CD4-positive, alpha-beta T cell treated with Interferon alpha-2 for 1 hour (primary cell): ENCODE data around the gene GNG13.

Source experiments
- DNase-seq, 2 donors: peaks; one replicate each; pipeline ENCODE4 v3.0.0-alpha.2; 2020 to 2022

GNG13 gene

GRCh38 chr16:813204-813915, 12.8 kb upstream of the GNG13 start:
- peak; percentile 20 to 50 for DNase-seq

- DNase-seq: no peak
Measured at GRCh38 chr16:808085-808386, 7.5 kb upstream of the GNG13 start.

GRCh38 chr16:807347-808084, 7.0 kb upstream of the GNG13 start:
- DNase-seq: peak; percentile 86 to 87

- DNase-seq: no peak
Measured at GRCh38 chr16:805474-805873, 4.9 kb upstream of the GNG13 start.

- DNase-seq: no peak
Measured at GRCh38 chr16:804193-805048, 3.9 kb upstream of the GNG13 start.

GRCh38 chr16:803754-804080, 3.2 kb upstream of the GNG13 start:
- no peak for DNase-seq

GRCh38 chr16:802914-803753, 2.6 kb upstream of the GNG13 start:
- no peak for DNase-seq

GRCh38 chr16:802461-802860, 1.9 kb upstream of the GNG13 start:
- DNase-seq: no peak

GRCh38 chr16:801584-802363, 1.2 kb upstream of the GNG13 start:
- no peak for DNase-seq

- no peak for DNase-seq
Measured at GRCh38 chr16:800834-801511, 439 bp upstream of the GNG13 start.

GRCh38 chr16:799111-799947, 1.2 kb downstream of the GNG13 start:
- DNase-seq: no peak

GRCh38 chr16:798666-799065, 1.9 kb downstream of the GNG13 start:
- DNase-seq: no peak

GRCh38 chr16:797686-798085, 2.8 kb downstream of the GNG13 start:
- DNase-seq: no peak

GRCh38 chr16:797120-797420, 3.5 kb downstream of the GNG13 start:
- DNase-seq: no peak

GRCh38 chr16:796296-797119, 4.0 kb downstream of the GNG13 start:
- no peak for DNase-seq

GRCh38 chr16:795580-796229, 4.8 kb downstream of the GNG13 start:
- no peak for DNase-seq

- no peak for DNase-seq
Measured at GRCh38 chr16:794853-795466, 5.6 kb downstream of the GNG13 start.

GRCh38 chr16:794091-794822, 6.3 kb downstream of the GNG13 start:
- no peak for DNase-seq
